NCI-H146 (cell line): Measurements from ENCODE around the gene NCK2.

Experiments
- DNase-seq: peaks from one replicate; lab custom pipeline; 2025; lab: John Stamatoyannopoulos, UW

The NCK2 gene

DNA sequence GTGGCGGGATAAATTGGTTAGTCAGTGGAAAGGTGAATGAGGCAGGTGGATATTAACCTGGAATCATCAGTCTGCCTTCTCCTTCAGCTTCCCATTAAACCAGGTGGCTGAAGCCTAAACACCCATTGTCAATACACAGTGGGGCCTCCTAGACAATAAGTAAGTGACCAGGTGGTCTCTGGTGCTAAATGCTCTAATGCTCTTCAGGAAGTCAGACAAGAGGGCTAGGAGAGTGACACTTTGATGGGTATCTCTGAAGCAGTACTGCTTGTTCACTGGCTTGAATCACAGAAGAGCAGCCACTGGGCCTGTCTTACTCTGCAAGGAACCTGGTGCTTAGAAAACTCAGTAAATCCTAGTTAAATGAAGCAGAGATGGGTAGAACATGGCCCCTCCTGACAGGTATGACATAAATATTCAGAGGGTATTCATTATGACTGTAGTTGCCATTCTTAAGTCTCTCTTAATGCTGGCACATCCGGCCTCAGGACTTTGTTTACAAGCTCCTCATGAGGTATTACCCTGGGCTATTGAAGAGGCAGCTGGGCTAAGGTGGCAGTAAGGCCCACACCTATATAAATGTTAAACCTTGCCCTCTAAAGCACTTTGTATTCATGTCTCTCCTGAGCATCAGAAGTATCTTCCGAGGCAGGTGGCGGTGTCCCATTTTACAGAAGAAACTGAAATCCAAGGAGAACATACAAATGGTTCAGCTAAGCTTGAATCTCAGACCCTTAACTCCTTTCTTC lies 104.9 kb downstream of the NCK2 start:
- DNase-seq: peak; percentile 96

DNA sequence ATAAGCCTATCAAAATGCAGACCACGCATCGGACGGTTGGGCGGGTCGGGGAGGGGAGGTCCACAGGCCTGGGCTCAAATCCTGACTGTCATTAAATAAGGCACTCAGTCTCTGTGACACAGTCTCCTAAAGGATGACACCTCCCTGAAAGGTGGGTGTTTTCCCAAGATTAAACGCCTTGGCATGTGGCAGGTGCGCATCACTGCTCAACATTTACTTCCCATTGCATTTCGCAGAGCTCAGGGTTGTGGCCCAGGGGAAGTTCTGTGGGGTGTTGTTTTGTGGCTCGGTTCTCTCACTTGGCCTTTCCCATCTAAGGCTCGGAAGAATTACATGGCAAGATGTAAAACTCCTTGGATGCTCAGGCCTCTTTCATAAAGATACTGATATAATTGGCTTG lies 107.4 kb downstream of the NCK2 start:
- no peak for DNase-seq

DNA sequence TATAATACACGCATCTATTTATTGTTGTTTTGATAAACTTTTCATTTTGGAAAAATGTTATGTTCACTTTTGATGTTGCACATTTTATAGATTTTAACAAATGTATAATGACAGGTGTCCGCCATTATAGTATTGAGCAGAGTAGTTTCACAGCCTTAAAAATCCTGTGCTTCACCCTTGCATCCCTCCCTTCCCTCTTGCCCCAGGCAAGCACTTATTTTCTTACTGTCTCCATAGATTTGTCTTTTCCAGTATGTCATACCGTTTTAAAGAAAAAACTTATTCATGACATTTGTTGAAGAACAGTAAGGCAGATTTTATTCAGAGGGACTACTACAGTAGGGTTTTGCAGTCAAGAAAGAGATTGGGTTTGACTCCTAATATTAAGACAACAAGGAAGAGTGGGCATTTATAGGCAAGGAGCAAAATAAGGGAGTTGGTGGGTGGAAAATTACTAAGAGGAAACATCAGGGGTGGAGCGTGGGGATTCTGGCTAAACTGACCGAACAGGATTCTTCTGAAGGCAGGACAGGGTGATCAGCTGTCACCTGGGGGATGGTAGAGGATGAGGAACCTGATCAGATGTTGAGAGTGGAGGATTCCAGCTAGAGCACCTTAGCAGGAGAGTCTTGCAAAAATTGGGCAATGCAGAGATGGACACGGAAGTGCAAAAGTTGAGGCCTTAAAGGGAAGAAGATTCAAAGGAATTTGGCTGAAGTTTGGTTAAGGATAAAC lies 108.8 kb downstream of the NCK2 start:
- no peak for DNase-seq

DNA sequence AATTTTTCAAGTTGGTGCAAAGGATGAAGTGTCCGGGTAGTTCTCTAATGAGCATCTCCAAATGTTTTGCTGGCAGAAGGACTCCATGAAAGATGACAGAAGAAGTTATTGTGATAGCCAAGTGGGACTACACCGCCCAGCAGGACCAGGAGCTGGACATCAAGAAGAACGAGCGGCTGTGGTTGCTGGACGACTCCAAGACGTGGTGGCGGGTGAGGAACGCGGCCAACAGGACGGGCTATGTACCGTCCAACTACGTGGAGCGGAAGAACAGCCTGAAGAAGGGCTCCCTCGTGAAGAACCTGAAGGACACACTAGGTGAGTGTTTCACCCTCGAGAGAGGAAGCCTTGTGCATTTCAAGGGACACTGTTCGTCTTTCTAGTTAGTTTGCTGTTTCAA lies 110.3 kb downstream of the NCK2 start:
- DNase-seq: no peak

DNA sequence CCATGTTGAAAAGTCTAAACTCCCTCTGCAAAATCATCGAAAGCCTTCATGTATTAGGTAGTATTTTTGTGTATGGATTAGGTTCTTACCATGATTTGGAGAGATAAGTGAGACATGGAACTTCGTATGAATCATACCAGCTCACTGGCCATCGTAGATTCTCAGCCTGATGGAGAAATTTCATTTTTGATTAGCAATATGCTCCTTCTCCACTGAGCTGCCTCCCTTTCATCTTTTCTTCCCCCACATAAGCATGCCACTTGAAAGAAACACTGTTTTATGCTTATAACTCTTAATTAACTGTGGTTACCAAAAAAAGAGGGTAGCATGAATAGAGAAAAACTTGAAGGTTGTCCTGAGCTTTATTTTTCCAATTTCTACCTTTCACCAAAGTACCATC lies 111.9 kb downstream of the NCK2 start:
- DNase-seq: no peak

DNA sequence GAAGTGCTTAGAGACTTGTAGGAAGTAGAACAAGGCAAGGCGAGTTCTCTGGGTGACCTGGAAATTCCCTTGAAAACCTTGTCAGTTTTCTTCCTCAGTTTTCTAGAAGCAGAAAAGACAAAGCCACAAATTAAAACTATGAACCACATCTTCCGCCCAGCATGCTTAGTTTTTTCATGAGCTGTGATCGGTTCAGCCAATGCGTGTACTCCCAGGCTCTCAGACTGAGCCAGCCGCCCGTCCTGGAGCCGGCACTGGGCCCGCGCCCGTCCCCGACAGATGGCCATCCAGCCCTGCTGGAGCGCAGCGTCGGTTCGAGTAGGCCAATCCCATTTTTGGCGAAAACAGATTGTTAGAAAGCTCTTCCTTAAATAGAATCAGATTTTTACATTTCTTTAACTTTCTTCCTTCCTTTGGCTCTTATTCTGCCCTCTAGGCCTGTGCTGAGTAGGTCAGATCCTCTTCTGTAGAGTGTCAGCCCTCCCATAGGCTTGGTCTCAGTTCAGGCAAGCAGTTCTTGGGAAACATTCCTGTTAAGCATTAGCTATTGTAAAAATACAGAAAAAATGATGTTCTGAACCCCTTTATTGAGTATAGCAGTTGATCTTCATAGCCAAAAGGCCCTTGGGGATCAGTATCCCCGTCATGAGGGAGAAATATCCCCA lies 112.5 kb downstream of the NCK2 start:
- no peak for DNase-seq

DNA sequence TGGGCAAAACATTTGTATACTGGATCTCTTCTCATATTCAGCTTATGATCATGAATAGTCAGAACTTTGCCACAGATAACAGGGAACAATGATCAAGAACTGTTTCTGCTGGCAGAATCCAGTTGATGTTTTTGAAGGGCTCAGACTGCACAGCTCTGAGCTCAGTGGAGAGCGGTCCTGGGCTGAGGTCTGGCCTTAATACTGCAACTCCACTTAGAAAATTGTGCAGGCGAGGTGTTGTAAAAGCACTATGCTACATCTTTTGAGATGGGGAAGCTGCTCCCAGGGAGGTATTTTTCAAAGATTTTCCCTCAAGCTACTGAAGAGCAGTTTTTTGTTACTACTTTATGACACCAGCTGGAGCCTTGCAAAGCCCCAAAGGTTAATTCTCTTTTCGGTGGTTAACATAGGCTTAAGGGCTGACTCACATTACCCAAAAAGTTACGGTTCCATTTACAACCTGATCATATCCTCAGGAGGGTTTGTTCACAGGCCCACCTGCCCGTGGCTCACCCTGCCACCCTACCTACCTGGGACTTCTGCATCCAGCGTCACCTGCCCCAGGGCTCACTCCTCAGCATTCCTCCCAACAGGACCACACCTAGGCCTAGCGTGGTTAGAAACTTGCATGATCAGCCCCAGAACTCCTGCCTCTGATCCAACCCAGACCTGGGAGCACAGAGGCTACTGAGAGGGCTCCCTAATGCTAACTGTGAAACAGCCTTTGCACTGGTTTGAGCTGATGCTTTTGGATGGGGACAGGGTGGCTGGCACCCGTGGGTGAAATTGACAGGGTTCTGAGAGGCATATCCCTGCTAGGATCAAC lies 114.4 kb downstream of the NCK2 start:
- no peak for DNase-seq

DNA sequence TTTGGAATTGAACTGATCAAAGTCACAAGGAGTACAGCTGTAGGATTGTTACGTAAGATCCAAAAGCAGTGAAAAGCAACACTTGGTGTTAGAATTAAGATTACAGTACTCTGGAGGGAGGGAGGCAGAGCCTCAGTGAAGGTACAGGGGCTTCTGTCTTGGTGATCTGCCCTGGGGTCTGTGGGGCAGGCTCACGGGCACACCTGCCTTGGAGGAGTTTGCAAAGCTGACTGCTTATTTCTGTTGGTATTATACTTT lies 114.9 kb downstream of the NCK2 start:
- DNase-seq: no peak

DNA sequence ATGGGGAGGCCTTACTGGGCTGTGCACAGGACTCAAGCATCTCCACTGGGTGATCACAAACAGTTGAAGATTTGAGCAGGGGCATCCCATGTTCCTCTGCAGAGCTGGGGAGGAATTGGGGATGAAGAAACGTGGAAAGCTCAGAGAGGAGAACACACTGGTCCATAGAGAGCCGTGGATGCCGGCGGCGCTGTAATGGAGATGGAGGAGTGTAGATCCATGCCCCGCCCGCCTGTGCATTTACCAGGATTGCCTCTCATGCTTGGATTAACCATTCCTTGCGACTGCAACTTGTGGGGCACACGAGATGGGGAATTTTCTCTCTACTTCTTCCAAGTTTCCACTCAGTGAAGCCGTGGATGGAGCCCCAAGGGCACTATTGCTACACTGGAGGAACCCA lies 115.9 kb downstream of the NCK2 start:
- no peak for DNase-seq

DNA sequence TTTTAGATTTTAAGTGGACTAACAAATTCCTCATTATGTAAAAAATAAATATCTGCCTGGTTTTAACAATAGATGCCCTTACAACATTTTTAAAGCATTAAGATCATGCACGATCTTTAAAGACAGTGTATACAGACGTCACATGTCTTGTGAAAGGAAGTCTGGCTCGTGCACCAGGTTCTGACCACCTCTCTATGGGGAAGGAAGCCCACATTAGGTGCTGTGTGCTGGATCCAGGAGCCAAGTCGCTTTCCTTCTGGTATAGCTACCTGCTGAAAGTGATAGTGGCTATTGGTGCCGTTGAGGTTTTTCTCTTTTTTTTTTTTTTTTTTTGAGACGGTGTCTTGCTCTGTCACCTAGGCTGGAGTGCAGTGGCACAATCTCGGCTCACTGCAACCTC lies 116.5 kb downstream of the NCK2 start:
- no peak for DNase-seq

DNA sequence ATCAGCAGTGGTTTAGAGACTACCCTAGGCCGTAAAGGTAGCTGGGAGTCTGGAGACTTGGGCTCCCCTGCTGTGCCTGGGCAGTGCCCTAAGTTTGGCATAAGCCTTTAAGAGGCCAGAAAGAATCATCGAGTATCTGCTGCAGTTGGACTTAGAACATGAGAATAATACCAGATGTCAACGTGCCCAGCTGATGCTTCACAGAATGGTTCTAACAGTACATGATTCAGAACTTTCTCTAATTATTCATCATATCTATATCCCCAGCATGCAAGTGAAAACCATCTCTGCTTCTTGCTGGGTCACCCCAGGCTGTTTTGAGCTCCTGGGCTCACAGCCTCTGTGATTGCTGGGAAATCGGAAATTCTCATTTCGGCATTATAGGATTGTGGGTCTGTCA lies 118.1 kb downstream of the NCK2 start:
- no peak for DNase-seq

DNA sequence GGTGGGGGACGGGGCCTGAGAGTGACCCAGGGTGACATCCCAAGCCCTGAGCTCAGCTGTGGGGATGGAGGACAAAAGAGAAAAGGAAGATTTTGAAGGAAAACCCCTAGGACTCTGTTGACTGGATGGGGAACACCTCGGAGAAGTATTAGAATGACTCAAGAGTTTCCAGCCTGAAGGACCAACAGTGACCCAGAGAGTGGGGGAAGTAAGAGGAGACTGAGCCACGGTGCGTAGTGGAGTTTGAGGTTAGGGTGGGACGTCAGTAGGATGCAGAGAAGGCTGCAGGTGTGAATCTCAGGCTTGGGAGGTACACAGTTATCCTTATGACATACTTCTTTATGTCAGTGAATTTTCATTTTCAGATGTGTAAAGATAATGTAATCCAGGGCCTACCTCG lies 119.5 kb downstream of the NCK2 start:
- DNase-seq: no peak

DNA sequence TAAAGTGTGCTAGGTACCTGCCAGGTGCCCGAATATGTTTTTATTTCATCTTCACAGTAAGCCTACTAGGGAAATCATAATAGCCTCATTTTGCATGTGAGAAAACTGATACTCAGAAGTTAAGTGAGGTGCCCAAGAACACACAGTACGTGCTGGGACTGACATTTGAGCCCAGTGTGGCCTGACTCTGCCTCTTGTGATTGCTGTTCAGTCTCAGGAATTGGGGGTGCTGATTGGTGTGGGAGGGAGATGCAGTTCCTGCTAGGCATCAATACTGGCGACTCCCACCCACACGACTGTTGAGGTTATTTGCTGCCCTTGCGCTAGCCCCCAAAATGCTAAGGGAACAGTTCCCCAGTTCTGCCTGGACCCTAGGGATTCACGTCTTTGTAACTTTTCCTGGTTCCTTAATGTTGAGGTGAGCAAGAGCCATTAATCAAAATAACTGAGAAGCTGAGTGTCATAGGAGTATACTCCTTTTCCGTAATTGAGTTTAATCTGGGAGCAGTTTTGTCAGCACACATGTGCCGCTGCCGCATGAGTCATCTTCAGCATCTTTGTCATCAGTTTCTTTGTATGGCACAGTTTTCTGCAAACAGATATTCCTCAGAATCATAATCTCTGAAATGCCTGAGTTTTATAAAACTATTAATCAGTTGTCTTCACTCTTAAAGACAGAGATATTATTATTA lies 120.7 kb downstream of the NCK2 start:
- no peak for DNase-seq

DNA sequence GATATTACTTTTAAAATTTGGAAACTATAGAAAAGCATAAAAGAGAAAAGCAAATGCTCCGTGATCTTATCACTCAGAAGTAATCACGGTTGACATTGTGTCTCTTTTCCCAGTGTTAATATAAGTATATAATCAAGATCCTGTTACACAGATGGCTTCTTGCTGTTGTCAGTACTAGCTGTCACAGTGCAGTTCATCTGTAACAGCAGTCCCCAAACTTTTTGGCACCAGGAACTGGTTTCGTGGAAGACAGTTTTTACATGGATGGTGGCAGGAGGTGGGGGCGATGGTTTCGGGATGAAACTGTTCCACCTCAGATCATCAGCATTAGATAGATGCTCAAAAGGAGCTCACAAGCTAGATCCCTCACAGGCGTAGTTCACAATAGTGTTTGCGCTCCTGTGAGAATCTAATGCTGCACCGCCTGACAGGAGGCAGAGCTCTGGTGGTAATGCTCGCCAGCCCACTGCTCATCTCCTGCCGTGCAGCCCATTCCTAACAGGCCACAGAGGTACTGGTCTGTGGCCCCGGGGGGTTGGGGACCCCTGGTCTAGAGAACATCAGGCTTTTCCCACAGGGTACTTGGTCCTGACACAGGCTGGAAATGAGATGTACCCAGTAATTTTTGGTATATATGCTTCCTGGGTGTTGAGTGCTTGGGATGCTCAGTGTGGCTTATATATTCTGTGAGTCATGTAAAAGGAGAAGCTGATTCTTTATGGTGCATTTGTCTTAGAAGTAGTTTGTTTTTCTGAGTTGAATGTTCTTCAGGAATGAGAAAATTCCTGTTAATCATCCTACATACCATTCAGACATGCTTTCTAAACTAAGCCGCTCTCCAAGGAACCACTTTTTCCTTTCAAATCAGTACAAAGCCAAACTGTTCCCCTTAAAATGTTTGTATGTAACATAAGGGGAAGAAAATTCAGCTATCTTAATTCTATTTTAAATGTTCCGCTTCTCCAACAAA lies 121.8 kb downstream of the NCK2 start:
- no peak for DNase-seq

DNA sequence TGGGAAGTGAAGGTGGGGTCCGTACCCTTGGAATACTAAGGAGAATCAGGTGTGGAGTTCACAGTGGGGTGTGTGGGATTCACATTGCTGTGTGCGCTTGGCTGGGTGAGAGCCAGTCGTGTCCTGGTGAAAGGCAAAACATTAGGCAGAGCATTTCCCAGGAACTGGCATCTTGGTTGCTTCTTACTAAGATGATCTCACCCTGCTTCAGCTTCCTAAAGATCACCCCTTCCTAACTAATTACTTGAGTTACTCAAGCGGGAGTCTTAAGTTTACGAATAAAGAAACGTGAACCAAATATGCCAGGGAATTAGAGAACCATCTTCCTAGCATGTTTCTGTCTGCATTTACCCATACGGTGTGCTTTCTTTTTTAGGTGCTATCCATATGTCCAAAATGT lies 122.9 kb downstream of the NCK2 start:
- DNase-seq: no peak

DNA sequence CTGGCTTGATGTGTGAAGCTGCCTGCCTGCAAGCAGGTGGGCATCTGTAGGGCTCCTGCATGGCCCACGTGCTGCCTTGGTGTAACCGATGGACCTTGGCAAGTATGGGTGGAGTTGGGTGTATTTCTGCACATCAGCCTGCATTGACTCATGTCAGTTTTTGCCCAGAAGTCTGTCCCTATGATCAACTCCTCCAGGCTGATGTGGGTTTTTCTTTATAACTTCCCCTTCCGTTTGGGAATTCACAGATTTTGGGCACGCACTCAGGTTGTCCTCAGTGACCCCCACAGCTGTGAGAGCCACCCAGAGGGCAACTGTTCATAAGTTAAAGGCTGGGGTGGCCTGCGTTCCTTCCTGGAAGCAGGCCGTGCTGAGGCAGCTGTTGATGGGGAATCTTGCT lies 123.3 kb downstream of the NCK2 start:
- DNase-seq: no peak

DNA sequence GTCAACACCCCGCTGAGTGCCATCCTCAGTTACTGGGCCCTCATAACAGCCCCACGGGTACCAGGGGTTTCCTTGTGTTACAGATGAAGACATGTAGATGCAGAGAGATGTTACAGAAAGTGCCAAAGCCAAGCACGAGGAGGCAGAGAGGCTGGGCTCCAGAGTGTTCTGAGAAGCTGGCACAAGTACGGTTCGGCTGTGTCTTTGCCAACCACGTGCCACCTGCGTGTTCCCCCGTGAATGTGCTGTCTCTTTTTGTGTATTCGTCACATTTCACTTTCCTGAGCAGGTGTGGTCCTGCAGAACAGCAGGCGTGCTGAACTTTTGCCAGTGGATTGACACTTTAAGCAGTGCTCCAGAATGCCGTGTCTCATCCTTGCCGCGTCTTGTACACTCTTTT lies 124.6 kb downstream of the NCK2 start:
- DNase-seq: no peak

DNA sequence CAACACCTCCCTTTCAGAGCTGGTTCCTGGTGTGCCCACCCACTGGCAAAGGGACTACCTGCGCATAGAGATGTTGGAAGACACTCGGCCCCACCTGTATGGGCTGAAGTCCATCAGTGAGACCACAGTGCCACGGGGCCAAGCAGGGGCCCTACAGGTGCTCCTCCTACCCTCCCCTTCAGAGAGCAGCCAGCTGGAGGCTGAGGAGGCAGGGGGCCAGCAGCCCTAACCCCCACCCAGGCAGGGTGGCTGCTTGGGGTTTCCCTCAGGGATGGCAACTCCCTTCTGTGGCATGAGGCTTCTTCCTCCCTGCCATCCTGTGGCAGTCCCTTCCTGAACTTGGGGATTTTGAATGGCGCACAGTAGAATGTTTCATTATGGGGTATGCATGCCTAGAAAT lies 125.3 kb downstream of the NCK2 start:
- DNase-seq: no peak

DNA sequence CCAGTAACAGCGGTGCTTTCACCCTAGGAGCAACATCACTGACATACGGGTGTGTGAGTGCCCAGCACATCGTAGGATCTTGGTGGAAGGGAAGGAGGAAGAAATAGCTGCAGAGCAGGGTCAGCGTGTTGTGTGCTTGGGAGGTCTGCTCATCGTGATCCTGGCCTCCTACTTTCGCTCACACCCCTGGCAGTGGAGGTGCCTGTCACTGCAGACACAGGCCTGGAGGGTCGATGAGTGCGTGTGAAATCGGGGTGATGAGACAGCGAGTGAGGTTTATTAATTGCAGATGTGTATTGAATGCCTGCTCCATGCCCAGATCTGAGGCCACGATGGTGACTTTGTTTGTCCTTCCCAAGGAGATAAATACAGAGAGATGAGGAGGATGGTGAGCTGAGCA lies 126.1 kb downstream of the NCK2 start:
- DNase-seq: no peak

DNA sequence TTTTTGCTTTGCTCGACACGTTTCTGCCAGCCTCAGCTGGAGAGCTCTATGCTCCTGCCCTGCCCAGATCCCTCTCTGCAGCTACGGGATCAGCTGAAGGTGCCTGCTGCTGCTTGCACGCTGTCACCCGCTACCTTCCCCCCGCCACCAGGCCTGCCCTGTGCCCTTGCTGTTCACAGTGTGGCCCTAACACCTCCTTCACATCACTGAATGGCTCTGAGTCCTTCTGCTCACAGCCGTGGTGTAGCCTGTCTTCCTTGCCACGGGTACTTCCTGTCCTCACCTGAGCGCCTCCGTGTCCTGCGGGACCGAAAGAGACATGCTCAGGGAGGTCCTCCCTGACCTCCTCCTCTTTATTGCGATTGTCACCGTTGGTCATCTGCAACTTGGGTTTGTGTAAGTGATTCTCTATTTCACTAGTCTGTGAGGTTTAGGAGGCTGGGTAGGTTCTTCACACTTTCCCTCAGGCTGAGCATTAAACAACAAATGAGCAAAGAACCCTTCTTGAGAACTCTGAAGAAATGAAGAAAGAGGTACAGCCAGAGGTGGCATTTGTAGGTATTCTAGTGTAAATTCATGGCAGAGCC lies 127.5 kb downstream of the NCK2 start:
- DNase-seq: no peak

DNA sequence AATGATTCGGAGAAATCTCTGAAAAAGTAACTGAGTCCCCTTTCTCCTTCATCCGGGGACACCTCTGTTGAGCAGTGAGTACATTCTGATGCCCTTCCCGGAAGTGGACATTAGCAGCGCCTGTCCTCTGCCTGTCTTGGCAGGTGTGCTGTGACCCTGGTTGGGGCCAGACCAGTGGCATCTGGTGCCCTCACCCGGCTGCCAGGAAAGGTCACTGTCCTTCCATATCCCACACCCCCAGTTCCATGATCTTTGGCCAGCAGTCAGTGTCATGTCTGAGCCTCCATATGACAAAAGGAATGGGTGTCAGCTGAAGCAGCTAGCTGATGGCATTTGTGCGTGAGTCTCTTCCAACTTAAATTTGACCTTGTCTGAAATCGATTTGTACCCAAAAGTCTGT lies 128.1 kb downstream of the NCK2 start:
- no peak for DNase-seq
